GM23248 (cell line): ENCODE data around the gene MX1. TPM values are rescaled to one million over a fixed set of nuclear protein-coding genes. Genes with fewer than 3 reads are reported as not detected.

ENCODE experiments used
- DNase-seq: peaks from one replicate; pipeline ENCODE4 v3.0.0-alpha.2; 2015
- H2AFZ ChIP-seq: fragments of 200-600 bp; sonication (generic); 2 replicates; pipeline ENCODE4 v1.6.1; 2016; ENCODE audit warnings: antibody characterized with exemption
- H3F3A ChIP-seq: fragments of 200-600 bp; sonication (generic); 2 replicates; pipeline ENCODE4 v1.6.1; 2016; ENCODE audit warnings: mild to moderate bottlenecking, antibody characterized with exemption, mixed run types; ENCODE audit not compliant: insufficient read depth
- H3K27ac ChIP-seq: fragments of 200-600 bp; sonication (generic); 2 replicates; pipeline ENCODE4 v1.5.1; 2016; ENCODE audit warnings: mild to moderate bottlenecking
- H3K27me3 ChIP-seq: fragments of 200-600 bp; sonication (generic); replicated peaks from 2 replicates; pipeline ENCODE4 v1.6.1; 2016; ENCODE audit warnings: mild to moderate bottlenecking; ENCODE audit not compliant: insufficient read depth
- H3K36me3 ChIP-seq: fragments of 200-600 bp; sonication (generic); 2 replicates; pipeline ENCODE4 v1.6.1; 2016; ENCODE audit warnings: low read depth, mild to moderate bottlenecking
- H3K4me1 ChIP-seq: fragments of 200-600 bp; sonication (generic); 2 replicates; pipeline ENCODE4 v1.6.1; 2016; ENCODE audit warnings: mild to moderate bottlenecking; ENCODE audit not compliant: insufficient read depth
- H3K4me2 ChIP-seq: fragments of 200-600 bp; sonication (generic); one replicate; pipeline ENCODE4 v1.6.1; 2016; ENCODE audit warnings: mild to moderate bottlenecking; ENCODE audit not compliant: unreplicated experiment
- H3K4me3 ChIP-seq: fragments of 200-600 bp; sonication (generic); 2 replicates; pipeline ENCODE4 v1.5.1; 2016; ENCODE audit warnings: mild to moderate bottlenecking
- H3K79me2 ChIP-seq: fragments of 200-600 bp; sonication (generic); 2 replicates; pipeline ENCODE4 v1.6.1; 2016; ENCODE audit warnings: mild to moderate bottlenecking; ENCODE audit not compliant: insufficient read depth
- H3K9ac ChIP-seq: fragments of 200-600 bp; sonication (generic); 2 replicates; pipeline ENCODE4 v1.6.1; 2016; ENCODE audit warnings: mild to moderate bottlenecking
- H3K9me2 ChIP-seq: fragments of 200-600 bp; sonication (generic); 2 replicates; pipeline ENCODE4 v1.6.1; 2016; ENCODE audit warnings: mixed run types, mild to moderate bottlenecking, moderate library complexity; ENCODE audit not compliant: insufficient read depth
- H3K9me3 ChIP-seq: fragments of 200-600 bp; sonication (generic); one replicate; pipeline ENCODE4 v1.6.1; 2017; ENCODE audit warnings: low read depth
- H4K20me1 ChIP-seq: fragments of 200-600 bp; sonication (generic); 2 replicates; pipeline ENCODE4 v1.6.0; 2016; ENCODE audit not compliant: insufficient read depth
- EZH2 ChIP-seq: fragments of 200-600 bp; sonication (generic); IDR thresholded peaks from 2 replicates; pipeline ENCODE4 v1.6.1; 2018; ENCODE audit warnings: antibody characterized with exemption, mild to moderate bottlenecking; ENCODE audit not compliant: insufficient read depth, poor library complexity, severe bottlenecking
- EZH2phosphoT487 ChIP-seq: fragments of 200-600 bp; sonication (generic); IDR thresholded peaks from 2 replicates; pipeline ENCODE4 v1.6.1; 2018; ENCODE audit warnings: antibody characterized with exemption, moderate library complexity, mild to moderate bottlenecking, low read depth; ENCODE audit not compliant: insufficient read depth
- WGBS, 2 experiments: methylation state at CpG; one replicate each; pipeline ENCODE4 v1.1.6; 2015 to 2017; ENCODE audit warnings: low lambda C conversion rate in 2 of 2, low coverage in 1 of 2; ENCODE audit errors: missing lambda C conversion rate in 2 of 2; 5-methylcytosine and 5-hydroxymethylcytosine counted together
- in situ Hi-C: fragments of 300-500 bp; cut with MboI; formaldehyde crosslinking; loops from 2 replicates; pipeline ENCODE4 v1.15.0; 2020
- polyA plus RNA-seq: library from polyadenylated mRNA; unstranded; fragments of >200 nt; fragmentation: Nextera tagmentation; extraction: Ambion mirVana; gene quantifications from 2 replicates; pipeline ENCODE4 v1.2.1, GENCODE V29; 2016
- total RNA-seq: library from RNA; depleted of rRNA; stranded (reverse); fragments of >200 nt; shearing (Covaris generic); gene quantifications from 2 replicates; pipeline ENCODE4 v1.2.3, GENCODE V29; 2014; rRNA removed

MX1 gene
- total and polyA plus RNA-seq, 2 experiments from 2014 or later, result 1.6 to 1.9 TPM

- no peak for TF ChIP-seq EZH2phosphoT487
- TF ChIP-seq EZH2, result no peak
- Histone ChIP-seq H3K27me3 (peaks cover 63% of the 10 kb centered on the region), H3K9ac (no peak overlapping the region), H3K36me3 (no peaks in the 10 kb centered on the region), H3F3A (no peaks in the 10 kb centered on the region), H3K79me2 (no peaks in the 10 kb centered on the region), H2AFZ (no peak overlapping the region), H3K4me1 (no peaks in the 10 kb centered on the region), H3K27ac (no peak overlapping the region), H4K20me1 (no peaks in the 10 kb centered on the region), H3K4me2 (no peak overlapping the region), H3K9me3 (no peaks in the 10 kb centered on the region), H3K9me2 (no peaks in the 10 kb centered on the region), H3K4me3 (no peak overlapping the region)
- 8 to 9% methylated on average over 60 of the region's 64 CpGs for WGBS, 2 experiments
- in situ Hi-C loops, result no loop called here
- peak; percentile 14 for DNase-seq
Measured at GRCh38 chr21:41506611-41507520, 80.8 kb downstream of the MX1 start.

- Histone ChIP-seq H3K27me3 (peaks cover 65% of the 10 kb centered on the region), H3K9me3 (no peaks in the 10 kb centered on the region), H3K79me2 (no peaks in the 10 kb centered on the region), H4K20me1 (no peaks in the 10 kb centered on the region), H3K4me3 (no peak within 1 kb of the TSS), H3K9me2 (no peaks in the 10 kb centered on the region), H3K4me2 (no peak within 1 kb of the TSS), H3K36me3 (no peaks in the 10 kb centered on the region), H3K9ac (no peak within 1 kb of the TSS), H3K4me1 (no peaks in the 10 kb centered on the region), H3K27ac (no peak within 1 kb of the TSS), H2AFZ (no peak within 1 kb of the TSS), H3F3A (no peaks in the 10 kb centered on the region)
- TF ChIP-seq EZH2 (peak; percentile 83), EZH2phosphoT487 (no peak)
- no peak for DNase-seq
- WGBS, 2 experiments, result 2% methylated on average over 42 to 67 of the region's 85 CpGs
- in situ Hi-C loops, result no loop called here
Measured at GRCh38 chr21:41507521-41508414, 81.7 kb downstream of the MX1 start, which contains the start of gene TMPRSS2. TSS of gene TMPRSS2 (minus strand) at chr21:41508158. CDS start at chr21:41498133, 10,025 bp downstream.

- H3K4me2 ChIP-seq, result no peak overlapping the region
- no peaks in the 10 kb centered on the region for H3K9me3 ChIP-seq
- H3K36me3 ChIP-seq, result no peaks in the 10 kb centered on the region
- no peaks in the 10 kb centered on the region for H3F3A ChIP-seq
- H3K27me3 ChIP-seq, result peaks cover 63% of the 10 kb centered on the region
- 4% methylated on average over 23 to 25 of the region's 28 CpGs for WGBS, 2 experiments
- no peaks in the 10 kb centered on the region for H4K20me1 ChIP-seq
- in situ Hi-C loops, result no loop called here
- H3K9me2 ChIP-seq, result no peaks in the 10 kb centered on the region
- H3K9ac ChIP-seq, result no peak overlapping the region
- DNase-seq, result no peak
- no peak overlapping the region for H3K27ac ChIP-seq
- H3K4me3 ChIP-seq, result no peak overlapping the region
- no peaks in the 10 kb centered on the region for H3K79me2 ChIP-seq
- no peak overlapping the region for H2AFZ ChIP-seq
- H3K4me1 ChIP-seq, result no peaks in the 10 kb centered on the region
- TF ChIP-seq EZH2phosphoT487 (0 out of 2 replicates have a peak, but pooled peaks have one; percentile 46), EZH2 (peak; percentile 84)
Measured at GRCh38 chr21:41508415-41509144, 82.5 kb downstream of the MX1 start.

Other genes starting within 250 kb of the MX1 start
- not detected in 2 replicates for gene FAM3B, start 109.4 kb upstream of the MX1 start, total RNA-seq
- gene FAM3B, start 109.4 kb upstream of the MX1 start, polyA plus RNA-seq, result not detected in 2 replicates
- 0.54 and 2.8 TPM in 2 replicates for gene MX2, start 64.2 kb upstream of the MX1 start, total RNA-seq
- 0.46 and 0.85 TPM in 2 replicates for gene MX2, start 64.2 kb upstream of the MX1 start, polyA plus RNA-seq
- not detected in 2 replicates for gene TMPRSS2, start 81.9 kb downstream of the MX1 start, total RNA-seq
- not detected in 2 replicates for gene TMPRSS2, start 81.9 kb downstream of the MX1 start, polyA plus RNA-seq